H9 (cell line): ENCODE measurements around the gene CHD3. TPM values are rescaled to one million over a fixed set of nuclear protein-coding genes. Genes with fewer than 3 reads are reported as not detected.

Experiments
- DNase-seq: peaks from one replicate; pipeline ENCODE4 v3.0.0-alpha.2; 2017
- H2AFZ ChIP-seq: one replicate; pipeline ENCODE4 v1.6.1; 2013; ENCODE audit warnings: mild to moderate bottlenecking, low read length, control low read depth, moderate library complexity
- H2AK5ac ChIP-seq: 2 replicates; pipeline ENCODE4 v1.6.1; 2013; ENCODE audit warnings: low read length, control low read depth, mixed read lengths; ENCODE audit not compliant: insufficient read length
- H2BK120ac ChIP-seq: one replicate; pipeline ENCODE4 v1.6.1; 2013; ENCODE audit warnings: low read depth, mild to moderate bottlenecking, low read length, control low read depth, inconsistent platforms; ENCODE audit not compliant: poor library complexity, severe bottlenecking
- H2BK12ac ChIP-seq: 2 replicates; pipeline ENCODE4 v1.6.1; 2013; ENCODE audit warnings: low read length, control low read depth, mixed read lengths, low read depth; ENCODE audit not compliant: insufficient read length
- H2BK15ac ChIP-seq: 2 replicates; pipeline ENCODE4 v1.6.1; 2013; ENCODE audit warnings: low read depth, low read length, control low read depth
- H2BK20ac ChIP-seq: one replicate; pipeline ENCODE4 v1.6.1; 2013; ENCODE audit warnings: low read depth, mild to moderate bottlenecking, low read length, control low read depth, inconsistent platforms; ENCODE audit not compliant: poor library complexity, severe bottlenecking
- H2BK5ac ChIP-seq: 2 replicates; pipeline ENCODE4 v1.6.1; 2013; ENCODE audit warnings: low read length, control low read depth, mixed read lengths; ENCODE audit not compliant: insufficient read length
- H3K14ac ChIP-seq: 2 replicates; pipeline ENCODE4 v1.6.1; 2013; ENCODE audit warnings: low read length, control low read depth; ENCODE audit not compliant: insufficient read depth
- H3K18ac ChIP-seq: 2 replicates; pipeline ENCODE4 v1.6.1; 2013; ENCODE audit warnings: low read depth, mild to moderate bottlenecking, mixed read lengths, low read length, control low read depth; ENCODE audit not compliant: insufficient read length
- H3K23ac ChIP-seq: 2 replicates; pipeline ENCODE4 v1.6.1; 2013; ENCODE audit warnings: low read length, control low read depth, mixed read lengths, low read depth; ENCODE audit not compliant: insufficient read length
- H3K23me2 ChIP-seq: 2 replicates; pipeline ENCODE4 v1.6.1; 2013; ENCODE audit warnings: low read depth, mild to moderate bottlenecking, mixed read lengths, low read length, control low read depth; ENCODE audit not compliant: insufficient read length, poor library complexity, severe bottlenecking
- H3K27ac ChIP-seq: 2 replicates; pipeline ENCODE4 v1.5.1; 2013; ENCODE audit warnings: low read length, control low read depth, mixed read lengths, low read depth; ENCODE audit not compliant: insufficient read length
- H3K27me3 ChIP-seq: 2 replicates; pipeline ENCODE4 v1.6.1; 2013; ENCODE audit warnings: low read length, control low read depth, inconsistent platforms; ENCODE audit not compliant: insufficient read depth
- H3K4ac ChIP-seq: 2 replicates; pipeline ENCODE4 v1.6.1; 2013; ENCODE audit warnings: low read depth, mild to moderate bottlenecking, control low read depth, inconsistent platforms, low read length, moderate library complexity
- H3K4me1 ChIP-seq: 2 replicates; pipeline ENCODE4 v1.6.1; 2013; ENCODE audit warnings: low read length, control low read depth, inconsistent platforms; ENCODE audit not compliant: insufficient read depth
- H3K4me2 ChIP-seq: 2 replicates; pipeline ENCODE4 v1.6.1; 2013; ENCODE audit warnings: low read length, control low read depth, mixed read lengths; ENCODE audit not compliant: insufficient read length, insufficient read depth
- H3K56ac ChIP-seq: 2 replicates; pipeline ENCODE4 v1.6.1; 2013; ENCODE audit warnings: low read depth, mild to moderate bottlenecking, mixed read lengths, low read length, control low read depth; ENCODE audit not compliant: insufficient read length
- H3K79me1 ChIP-seq: 2 replicates; pipeline ENCODE4 v1.6.1; 2013; ENCODE audit warnings: low read depth, mild to moderate bottlenecking, moderate library complexity, low read length, control low read depth, inconsistent platforms; ENCODE audit not compliant: insufficient read depth, poor library complexity, severe bottlenecking
- H3K79me2 ChIP-seq: 2 replicates; pipeline ENCODE4 v1.6.1; 2013; ENCODE audit warnings: low read length, control low read depth, inconsistent platforms; ENCODE audit not compliant: insufficient read depth
- H3K9ac ChIP-seq: 2 replicates; pipeline ENCODE4 v1.6.1; 2013; ENCODE audit warnings: low read length, control low read depth, mixed read lengths; ENCODE audit not compliant: insufficient read length; ENCODE audit errors: extremely low read depth
- H3K9me3 ChIP-seq: one replicate; pipeline ENCODE4 v1.6.1; 2013; ENCODE audit warnings: low read depth, low read length, inconsistent platforms; ENCODE audit not compliant: control insufficient read depth
- H3T11ph ChIP-seq: one replicate; pipeline ENCODE4 v1.6.1; 2013; ENCODE audit warnings: mild to moderate bottlenecking, low read length, control low read depth, inconsistent platforms
- H4K20me1 ChIP-seq: one replicate; pipeline ENCODE4 v1.6.1; 2013; ENCODE audit not compliant: control insufficient read depth, insufficient read length, insufficient read depth
- H4K5ac ChIP-seq: 2 replicates; pipeline ENCODE4 v1.6.1; 2013; ENCODE audit warnings: low read depth, mild to moderate bottlenecking, mixed read lengths, low read length, control low read depth; ENCODE audit not compliant: insufficient read length
- H4K8ac ChIP-seq: replicated peaks from 2 replicates; pipeline ENCODE4 v1.6.1; 2013; ENCODE audit warnings: low read length, control low read depth, mixed read lengths, low read depth; ENCODE audit not compliant: insufficient read length
- H4K91ac ChIP-seq: 2 replicates; pipeline ENCODE4 v1.6.1; 2013; ENCODE audit warnings: low read depth, mild to moderate bottlenecking, moderate library complexity, mixed read lengths, low read length, control low read depth; ENCODE audit not compliant: insufficient read length
- H3K27ac Mint-ChIP-seq, 3 experiments: 2 replicates in 2 of 3; 3 replicates in 1 of 3; pipeline ENCODE4 v1.8.0; 2020 to 2021; ENCODE audit warnings: mixed read lengths in 3 of 3, mild to moderate bottlenecking in 1 of 3, moderate library complexity in 1 of 3
- H3K27me3 Mint-ChIP-seq: 2 replicates; pipeline ENCODE4 v1.8.0; 2021; ENCODE audit warnings: low read depth, mild to moderate bottlenecking, moderate library complexity, mixed read lengths
- H3K36me3 Mint-ChIP-seq, 3 experiments: 2 replicates in 2 of 3; 3 replicates in 1 of 3; pipeline ENCODE4 v1.8.0; 2020 to 2021; ENCODE audit warnings: low read depth in 3 of 3, mixed read lengths in 3 of 3; ENCODE audit not compliant: insufficient read depth in 1 of 3
- H3K4me1 Mint-ChIP-seq, 2 experiments: 2 replicates each; pipeline ENCODE4 v1.8.0; 2020; ENCODE audit warnings: mixed read lengths in 2 of 2
- H3K4me3 Mint-ChIP-seq, 2 experiments: 2 replicates in 1 of 2; 3 replicates in 1 of 2; pipeline ENCODE4 v1.8.0; 2020 to 2021; ENCODE audit warnings: mild to moderate bottlenecking in 2 of 2, mixed read lengths in 2 of 2, moderate library complexity in 1 of 2
- H3K9me3 Mint-ChIP-seq, 2 experiments: 2 replicates in 1 of 2; 3 replicates in 1 of 2; pipeline ENCODE4 v1.8.0; 2020; ENCODE audit warnings: mild to moderate bottlenecking in 2 of 2, mixed read lengths in 2 of 2, moderate library complexity in 1 of 2
- WGBS: extraction: QIAGEN DNeasy Blood & Tissue Kit; methylation state at CpG from one replicate; pipeline ENCODE4 v1.1.7; 2013; ENCODE audit warnings: missing lambda C conversion rate, low lambda C conversion rate, mixed read lengths; ENCODE audit not compliant: insufficient read length; ENCODE audit errors: extremely low coverage; 5-methylcytosine and 5-hydroxymethylcytosine counted together
- total RNA-seq: library from RNA; stranded (reverse); gene quantifications from 2 replicates; pipeline ENCODE4 v1.2.1, GENCODE V29; 2021
- TF ChIP-seq, protein P1 (sequence below): fragments of 200-600 bp; sonication (generic); conservative IDR thresholded peaks from 3 replicates; pipeline ENCODE4 v1.8.0; 2021; ENCODE audit warnings: antibody characterized with exemption, mild to moderate bottlenecking

Gene CHD3
- total RNA-seq, 1 experiment from 2014 or later: 33.2 TPM

DNA sequence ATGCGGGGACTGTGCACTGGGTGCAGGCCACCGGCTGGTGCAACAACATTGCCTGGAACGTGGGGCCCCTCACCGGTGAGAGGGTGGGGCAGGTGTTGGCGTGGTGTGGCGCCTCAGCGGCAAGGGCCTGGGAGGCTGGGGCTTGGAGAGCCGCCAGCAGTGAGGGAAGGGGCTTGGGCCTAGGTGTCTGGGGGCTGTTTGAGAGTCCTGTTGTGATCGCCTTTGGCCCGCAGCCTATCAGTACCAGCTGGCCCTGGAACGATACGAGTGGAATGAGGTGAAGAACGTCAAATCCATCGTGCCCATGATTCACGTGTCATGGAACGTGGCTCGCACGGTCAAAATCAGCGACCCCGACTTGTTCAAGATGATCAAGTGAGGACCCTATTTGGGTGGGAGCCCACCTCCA, 36.3 kb upstream of the CHD3 start:
- Histone ChIP-seq H3K56ac (no peak overlapping the region), H4K5ac (no peak overlapping the region), H2BK5ac (no peak overlapping the region), H3K79me1 (no peaks in the 10 kb centered on the region), H2AFZ (no peak overlapping the region), H3K23me2 (peaks cover 26% of the 10 kb centered on the region), H4K8ac (no peak overlapping the region), H3T11ph (no peak overlapping the region), H3K4me2 (no peak overlapping the region), H4K91ac (no peak overlapping the region), H3K27me3 (peaks cover 30% of the 10 kb centered on the region; the same call in 1 of the 2 replicates), H4K20me1 (no peaks in the 10 kb centered on the region), H2BK20ac (no peak overlapping the region), H3K4ac (no peak overlapping the region), H3K23ac (no peak overlapping the region), H2BK15ac (no peak overlapping the region), H3K27ac (no peak overlapping the region), H3K9ac (no peak overlapping the region), H3K79me2 (no peaks in the 10 kb centered on the region), H3K18ac (no peak overlapping the region), H2AK5ac (no peak overlapping the region), H2BK120ac (no peak overlapping the region), H2BK12ac (no peak overlapping the region), H3K4me1 (no peaks in the 10 kb centered on the region; the same call in 1 of the 2 replicates), H3K14ac (no peak overlapping the region; the same call in 1 of the 2 replicates), H3K9me3 (no peaks in the 10 kb centered on the region)
- Mint-ChIP-seq H3K27ac (no peak overlapping the region), H3K27me3 (peaks cover 18% of the 10 kb centered on the region), H3K9me3 (0 out of 5 replicates have a peak, but pooled peaks cover 0 to 3% of the 10 kb centered on the region in 2 experiments), H3K4me1 (peaks cover 16 to 31% of the 10 kb centered on the region in 2 experiments), H3K4me3 (peak overlapping the region in 1 of 2 experiments; percentile 84; a peak in 2 of 5 replicates), H3K36me3 (peaks cover 0 to 40% (median 26%) of the 10 kb centered on the region in 3 experiments; a peak in 4 of 7 replicates)
- no peak for DNase-seq
- no CpG with 5 or more reads among the region's 20 CpGs for WGBS
- TF ChIP-seq, protein P1, sequence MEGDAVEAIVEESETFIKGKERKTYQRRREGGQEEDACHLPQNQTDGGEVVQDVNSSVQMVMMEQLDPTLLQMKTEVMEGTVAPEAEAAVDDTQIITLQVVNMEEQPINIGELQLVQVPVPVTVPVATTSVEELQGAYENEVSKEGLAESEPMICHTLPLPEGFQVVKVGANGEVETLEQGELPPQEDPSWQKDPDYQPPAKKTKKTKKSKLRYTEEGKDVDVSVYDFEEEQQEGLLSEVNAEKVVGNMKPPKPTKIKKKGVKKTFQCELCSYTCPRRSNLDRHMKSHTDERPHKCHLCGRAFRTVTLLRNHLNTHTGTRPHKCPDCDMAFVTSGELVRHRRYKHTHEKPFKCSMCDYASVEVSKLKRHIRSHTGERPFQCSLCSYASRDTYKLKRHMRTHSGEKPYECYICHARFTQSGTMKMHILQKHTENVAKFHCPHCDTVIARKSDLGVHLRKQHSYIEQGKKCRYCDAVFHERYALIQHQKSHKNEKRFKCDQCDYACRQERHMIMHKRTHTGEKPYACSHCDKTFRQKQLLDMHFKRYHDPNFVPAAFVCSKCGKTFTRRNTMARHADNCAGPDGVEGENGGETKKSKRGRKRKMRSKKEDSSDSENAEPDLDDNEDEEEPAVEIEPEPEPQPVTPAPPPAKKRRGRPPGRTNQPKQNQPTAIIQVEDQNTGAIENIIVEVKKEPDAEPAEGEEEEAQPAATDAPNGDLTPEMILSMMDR: no peak
